Measurements from ENCODE around the gene NUDT21.
"Not testable (repeated sequence)": the region's sequence is repeated elsewhere in the genome, so short reads cannot be mapped to it uniquely, and the experiment has no call there.

NUDT21 gene

GRCh38 chr16:56419740-56420548 lies 31.2 kb downstream of the NUDT21 start:
- no peak for ATAC-seq

DNA sequence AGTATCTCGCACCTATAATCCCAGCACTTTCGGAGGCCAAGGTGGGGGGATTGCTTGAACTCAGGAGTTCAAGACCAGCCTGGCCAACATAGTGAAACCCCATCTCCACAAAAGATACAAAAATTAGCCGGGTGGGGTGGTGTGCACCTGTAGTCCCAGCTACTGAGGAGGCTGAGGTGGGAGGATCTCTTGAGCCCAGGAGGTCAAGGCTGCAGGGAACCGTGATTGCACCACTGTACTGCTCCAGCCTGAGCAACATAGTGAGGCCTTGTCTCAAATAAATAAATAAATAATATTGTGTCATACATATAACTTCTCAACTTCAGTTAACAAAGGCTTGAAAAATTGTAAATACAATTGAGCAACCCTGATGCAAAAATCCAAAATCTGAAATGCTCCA lies 34.0 kb downstream of the NUDT21 start:
- ATAC-seq = no peak

More at GRCh38 chr16:56419740-56420548, 31.2 kb downstream of the NUDT21 start:
- no peak for DNase-seq

DNA sequence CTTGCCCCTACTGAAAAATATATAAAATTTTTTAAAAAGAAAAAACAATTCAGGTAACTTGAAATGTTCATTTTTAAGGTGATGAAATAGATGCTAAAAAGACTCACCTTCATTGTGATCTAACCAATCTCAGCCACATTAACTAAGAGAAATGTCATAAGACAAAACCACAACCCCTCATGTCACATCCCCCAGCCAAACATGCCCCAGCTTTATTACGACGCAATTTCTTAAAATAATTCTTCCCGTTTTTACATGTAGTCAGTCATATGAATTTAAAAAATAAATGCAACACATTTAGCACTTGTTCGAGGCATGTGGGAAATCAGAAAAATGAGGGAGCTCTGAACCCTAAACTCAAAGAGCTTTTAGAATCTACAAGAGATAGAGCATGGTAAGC lies 35.3 kb downstream of the NUDT21 start:
- DNase-seq (no peak), ATAC-seq (no peak)

More for the DNA sequence above, 34.0 kb downstream of the NUDT21 start:
- no peak for DNase-seq

DNA sequence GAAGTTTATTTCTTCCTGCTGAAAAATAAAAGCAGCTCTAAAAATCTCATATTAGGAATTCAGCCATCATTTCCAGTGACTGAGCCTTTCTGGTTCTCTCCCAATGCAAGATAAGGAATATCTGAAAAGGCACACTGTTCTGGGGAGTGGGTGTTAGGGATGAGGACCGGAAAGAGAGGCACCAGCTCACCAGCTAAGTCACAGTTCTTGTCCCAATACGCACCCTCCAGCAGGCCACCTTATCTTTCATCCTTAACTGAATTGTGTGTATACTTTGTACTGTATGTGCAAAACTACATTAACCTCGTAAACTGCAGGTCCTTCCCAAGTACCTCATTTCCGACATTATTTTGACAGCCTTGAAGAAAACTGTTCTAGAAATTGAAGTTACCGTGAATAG lies 36.8 kb downstream of the NUDT21 start:
- no peak for ATAC-seq
- no peak for DNase-seq

GRCh38 chr16:56413381-56413780 lies 37.8 kb downstream of the NUDT21 start:
- DNase-seq = no peak
- no peak for ATAC-seq

DNA sequence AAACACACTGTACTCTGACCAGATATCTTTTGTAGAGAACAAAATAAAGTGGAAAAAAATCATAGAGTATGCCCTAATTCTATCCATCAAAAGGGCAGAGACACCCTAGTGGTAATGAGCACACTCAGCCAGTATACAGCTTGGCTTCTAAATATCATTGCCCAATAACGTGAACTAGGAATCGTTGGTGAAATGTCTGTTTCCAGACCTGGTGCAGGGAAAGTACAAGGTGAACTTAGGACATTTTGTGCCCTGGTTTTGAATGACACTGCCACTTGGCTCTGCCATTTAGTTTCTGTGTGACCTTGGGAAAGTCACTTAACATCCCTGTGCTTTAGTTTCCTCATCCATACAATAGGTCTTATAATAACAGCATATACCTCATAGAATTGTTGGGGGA lies 39.5 kb downstream of the NUDT21 start:
- no peak for ATAC-seq

GRCh38 chr16:56411123-56411522 lies 40.0 kb downstream of the NUDT21 start:
- ATAC-seq (no peak), DNase-seq (no peak)

More for the DNA sequence above, 39.5 kb downstream of the NUDT21 start:
- DNase-seq = no peak

GRCh38 chr16:56409195-56409594 lies 41.9 kb downstream of the NUDT21 start:
- ATAC-seq = no peak

GRCh38 chr16:56408379-56409098 lies 42.6 kb downstream of the NUDT21 start:
- DNase-seq = no peak
- no peak for ATAC-seq

More at GRCh38 chr16:56409195-56409594, 41.9 kb downstream of the NUDT21 start:
- DNase-seq = no peak

- DNase-seq (no peak), ATAC-seq (no peak)
Measured at GRCh38 chr16:56405977-56406672, 45.0 kb downstream of the NUDT21 start.

DNA sequence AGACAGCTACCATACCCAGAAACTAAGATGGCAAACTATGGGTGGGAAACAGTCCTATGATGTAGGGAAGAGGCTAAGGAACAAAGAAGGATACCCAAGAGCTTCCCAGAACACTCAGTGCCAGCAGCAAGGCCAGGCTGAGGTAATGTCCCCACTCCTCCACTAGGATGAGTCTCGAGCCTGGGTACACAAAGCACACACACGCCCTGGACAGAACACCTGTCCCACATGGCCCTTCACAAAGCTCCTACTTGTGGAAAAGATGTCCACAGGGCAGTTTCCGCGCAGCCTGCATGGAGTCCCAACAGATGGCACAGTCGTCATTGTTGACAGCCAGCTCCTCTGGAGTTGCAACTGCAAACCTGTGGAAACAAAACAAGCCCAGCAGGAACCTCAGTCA lies 49.6 kb downstream of the NUDT21 start:
- no peak for DNase-seq
- ATAC-seq = peak; percentile 55

DNA sequence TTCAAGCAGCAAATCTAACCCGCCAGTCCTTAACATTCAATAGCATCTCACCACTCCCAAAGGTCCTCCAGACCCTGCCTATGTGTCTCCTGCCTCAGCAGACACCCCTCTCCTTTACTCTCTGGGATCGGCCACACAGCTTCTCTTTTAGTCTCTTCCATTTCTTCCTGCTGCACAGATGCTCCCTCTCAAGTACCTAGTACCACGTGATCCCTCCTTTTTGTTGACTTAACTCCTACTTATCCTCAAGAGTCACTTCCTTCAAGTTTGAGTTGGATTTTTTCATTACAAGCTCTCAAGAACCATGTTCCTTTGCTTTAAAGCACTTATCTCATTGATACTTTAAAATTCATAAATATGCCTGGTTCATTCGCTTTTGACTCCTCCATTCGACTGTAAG lies 50.7 kb downstream of the NUDT21 start:
- ATAC-seq (no peak), DNase-seq (no peak)

DNA sequence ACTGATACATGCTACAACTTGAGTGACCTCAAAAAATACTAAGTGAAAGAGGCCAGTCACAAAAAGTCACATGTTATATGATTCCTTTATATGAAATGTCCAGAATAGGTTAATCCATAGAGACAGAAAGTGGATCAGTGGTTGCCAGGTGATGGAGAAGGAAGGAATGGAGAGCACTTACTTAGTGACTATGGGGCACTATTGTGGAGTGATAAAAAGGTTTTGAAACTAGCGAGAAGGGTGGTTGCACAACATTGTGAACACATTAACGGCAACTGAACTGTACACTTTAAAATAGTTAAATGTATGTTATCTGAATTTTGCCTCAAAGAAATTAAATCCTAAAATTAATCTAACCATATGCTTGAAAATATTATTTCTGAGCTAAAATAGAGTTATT lies 51.6 kb downstream of the NUDT21 start:
- DNase-seq (no peak), ATAC-seq (no peak)

- no peak for DNase-seq
- no peak for ATAC-seq
Measured at GRCh38 chr16:56399047-56399446, 52.1 kb downstream of the NUDT21 start.

DNA sequence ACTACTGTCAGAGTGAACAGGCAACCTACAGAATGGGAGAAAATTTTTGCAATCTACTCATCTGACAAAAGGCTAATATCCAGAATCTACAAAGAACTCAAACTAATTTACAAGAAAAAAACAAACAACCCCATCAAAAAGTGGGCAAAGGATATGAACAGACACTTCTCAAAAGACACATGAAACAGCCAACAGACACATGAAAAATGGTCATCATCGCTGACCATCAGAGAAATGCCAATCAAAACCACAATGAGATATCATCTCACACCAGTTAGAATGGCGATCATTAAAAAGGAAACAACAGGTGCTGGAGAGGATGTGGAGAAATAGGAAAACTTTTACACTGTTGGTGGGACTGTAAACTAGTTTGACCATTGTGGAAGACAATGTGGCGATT lies 54.4 kb downstream of the NUDT21 start:
- not testable (repeated sequence) for DNase-seq, ATAC-seq

- DNase-seq (no peak), ATAC-seq (no peak)
Measured at GRCh38 chr16:56389554-56389953, 61.6 kb downstream of the NUDT21 start.

DNA sequence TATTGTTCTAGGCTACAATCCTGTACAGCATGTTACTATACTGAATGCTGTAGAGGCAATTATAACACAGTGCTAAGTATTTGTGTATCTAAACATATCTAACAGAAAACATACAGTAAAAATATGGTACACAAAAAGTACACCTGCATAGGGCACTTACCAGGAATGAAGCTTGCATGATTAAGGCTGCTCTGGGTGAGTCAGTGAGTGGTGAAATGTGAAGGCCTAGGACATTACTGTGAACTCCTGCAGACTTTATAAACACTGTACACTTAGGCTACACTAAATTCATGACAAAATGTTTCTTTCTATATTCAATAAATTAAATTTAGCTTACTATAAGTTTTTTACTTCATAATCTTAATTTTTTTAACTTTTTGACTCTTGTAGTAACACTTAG lies 62.9 kb downstream of the NUDT21 start:
- DNase-seq = no peak
- no peak for ATAC-seq

- DNase-seq = no peak
Measured at GRCh38 chr16:56387396-56387795, 63.7 kb downstream of the NUDT21 start.

DNA sequence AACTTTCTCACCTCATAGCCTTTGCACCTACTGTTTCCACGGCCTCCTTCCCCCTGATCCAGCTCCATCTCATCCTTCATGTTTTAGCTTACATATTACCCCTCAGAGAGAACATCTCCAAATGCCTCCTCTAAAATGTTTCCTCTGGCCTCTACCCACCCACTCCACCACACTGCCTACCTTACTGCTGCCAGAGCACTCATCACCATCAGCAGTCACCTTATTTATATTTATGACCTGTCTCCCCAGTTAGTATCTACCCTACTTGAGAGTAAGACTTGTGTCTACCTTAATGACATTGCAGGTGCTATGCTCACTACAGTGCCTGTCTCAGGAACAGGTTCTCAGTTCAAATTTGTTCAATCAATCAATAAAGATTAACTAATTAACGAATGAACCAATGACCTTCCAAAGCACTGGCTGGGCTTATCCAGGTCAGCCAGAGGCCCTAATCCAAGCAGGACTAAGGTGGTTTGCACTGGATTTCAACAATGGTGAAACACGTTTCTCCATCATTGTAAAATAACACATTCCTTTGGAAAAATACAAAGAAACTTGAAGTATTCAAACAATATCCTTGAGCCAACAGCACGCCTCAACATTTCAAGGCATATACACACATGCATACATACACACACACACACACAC lies 66.9 kb downstream of the NUDT21 start:
- ATAC-seq = no peak

More at GRCh38 chr16:56387396-56387795, 63.7 kb downstream of the NUDT21 start:
- ATAC-seq = no peak

GRCh38 chr16:56382901-56383355 lies 68.2 kb downstream of the NUDT21 start:
- DNase-seq (no peak), ATAC-seq (no peak)

More for the DNA sequence above, 66.9 kb downstream of the NUDT21 start:
- no peak for DNase-seq

DNA sequence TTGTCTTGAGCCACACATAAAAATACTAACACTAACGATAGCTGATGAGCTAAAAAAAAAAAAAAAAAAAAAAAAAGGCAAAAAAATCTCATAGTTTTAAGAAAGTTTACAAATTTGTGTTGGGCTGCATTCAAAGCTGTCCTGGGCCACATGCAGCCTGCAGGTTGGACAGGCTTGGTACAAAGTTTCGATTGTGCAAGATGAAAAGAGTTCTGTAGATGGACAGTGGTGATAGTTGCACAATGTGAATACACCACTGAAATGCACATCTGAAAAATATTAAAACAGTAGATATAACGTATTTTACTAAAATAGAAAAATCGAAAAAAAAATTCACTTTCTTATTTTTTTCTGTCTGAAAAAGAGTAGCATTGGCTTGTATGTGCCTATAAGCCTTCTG lies 68.7 kb downstream of the NUDT21 start:
- DNase-seq (no peak), ATAC-seq (no peak)
